HK-2 (cell line): Measurements from ENCODE around the gene CENPB.
A peak's percentile ranks its signal among the peaks of the same experiment; 100 is the strongest.
"Not testable (repeated sequence)": the region's sequence is repeated elsewhere in the genome, so short reads cannot be mapped to it uniquely, and the experiment has no call there.

Source experiments
- DNase-seq: peaks from one replicate; pipeline ENCODE4 v3.0.0-alpha.2; 2018; ENCODE audit not compliant: unreplicated experiment

Gene CENPB

GRCh38 chr20:3811467-3812258 lies 25.1 kb upstream of the CENPB start:
- DNase-seq, result peak; percentile 99

GRCh38 chr20:3808544-3808943 lies 22.0 kb upstream of the CENPB start:
- no peak for DNase-seq

- DNase-seq, result no peak
Measured at GRCh38 chr20:3804781-3805180, 18.2 kb upstream of the CENPB start.

DNA sequence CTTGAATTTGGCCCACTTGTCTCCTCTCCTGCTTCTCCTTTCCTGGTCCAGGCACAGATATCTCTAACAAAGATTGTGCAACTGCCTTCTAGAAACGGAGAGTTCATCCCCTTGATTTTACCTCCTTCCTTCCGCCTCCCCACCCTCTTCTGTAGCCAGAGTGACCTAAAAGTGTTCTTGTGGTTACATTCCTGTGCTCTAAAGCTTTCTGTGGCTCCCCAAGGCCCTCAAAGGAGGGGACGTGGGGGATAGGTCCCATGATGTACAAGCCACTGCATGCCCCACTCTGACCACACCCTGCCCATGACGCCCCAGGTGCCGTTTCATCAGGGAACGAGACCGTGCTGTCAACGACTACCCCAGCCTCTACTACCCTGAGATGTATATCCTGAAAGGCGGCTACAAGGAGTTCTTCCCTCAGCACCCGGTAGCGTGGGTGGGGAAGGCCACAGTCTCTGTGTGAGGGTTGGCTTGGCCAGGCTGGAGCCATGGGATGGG lies 17.8 kb upstream of the CENPB start:
- DNase-seq, result no peak

GRCh38 chr20:3803854-3804253 lies 17.3 kb upstream of the CENPB start:
- DNase-seq, result no peak

DNA sequence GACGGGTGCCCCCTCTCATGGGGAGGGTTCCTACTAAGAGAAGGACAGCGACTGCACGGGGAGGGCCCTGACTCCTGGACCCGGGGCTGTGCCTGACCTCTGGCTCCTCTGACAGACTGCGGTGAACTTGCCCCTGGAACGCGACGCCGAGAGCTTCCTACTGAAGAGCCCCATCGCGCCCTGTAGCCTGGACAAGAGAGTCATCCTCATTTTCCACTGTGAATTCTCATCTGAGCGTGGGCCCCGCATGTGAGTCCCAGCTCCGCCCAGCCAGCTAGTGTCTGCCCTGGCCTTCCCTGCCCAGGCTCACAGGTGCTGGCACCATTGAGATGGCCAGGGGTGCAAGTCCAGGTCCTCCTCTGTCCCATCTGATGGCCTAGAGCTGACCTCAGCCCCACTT lies 16.7 kb upstream of the CENPB start:
- DNase-seq, result no peak

DNA sequence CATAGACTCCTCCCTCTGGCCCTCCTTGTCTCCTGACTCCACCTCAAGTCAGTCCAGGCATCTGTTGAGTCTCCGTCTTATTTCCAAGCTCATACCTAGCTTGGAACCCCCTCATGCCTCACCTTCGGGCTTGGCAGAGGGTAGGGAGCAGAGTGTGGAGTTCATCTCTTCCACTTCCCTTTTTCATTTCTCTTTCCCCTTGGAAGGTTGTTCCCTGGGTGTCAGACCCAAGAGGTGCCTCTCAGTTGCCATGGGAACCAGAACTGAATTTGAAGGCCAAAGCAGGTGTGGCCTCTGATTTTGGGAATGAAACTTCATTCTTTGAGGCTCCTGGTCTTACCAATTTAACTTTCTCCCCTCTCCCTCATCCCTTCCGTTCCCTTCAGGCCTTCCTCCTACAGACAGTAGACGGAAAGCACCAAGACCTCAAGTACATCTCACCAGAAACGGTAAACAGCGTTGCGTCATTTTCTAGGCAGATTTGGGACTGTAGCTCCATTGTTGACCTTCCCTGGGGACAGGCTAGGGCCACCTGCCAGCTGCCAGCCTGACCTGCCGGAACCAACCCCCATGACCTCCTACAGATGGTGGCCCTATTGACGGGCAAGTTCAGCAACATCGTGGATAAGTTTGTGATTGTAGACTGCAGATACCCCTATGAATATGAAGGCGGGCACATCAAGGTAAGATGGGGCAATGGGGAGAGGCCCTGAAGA lies 16.1 kb upstream of the CENPB start:
- no peak for DNase-seq

DNA sequence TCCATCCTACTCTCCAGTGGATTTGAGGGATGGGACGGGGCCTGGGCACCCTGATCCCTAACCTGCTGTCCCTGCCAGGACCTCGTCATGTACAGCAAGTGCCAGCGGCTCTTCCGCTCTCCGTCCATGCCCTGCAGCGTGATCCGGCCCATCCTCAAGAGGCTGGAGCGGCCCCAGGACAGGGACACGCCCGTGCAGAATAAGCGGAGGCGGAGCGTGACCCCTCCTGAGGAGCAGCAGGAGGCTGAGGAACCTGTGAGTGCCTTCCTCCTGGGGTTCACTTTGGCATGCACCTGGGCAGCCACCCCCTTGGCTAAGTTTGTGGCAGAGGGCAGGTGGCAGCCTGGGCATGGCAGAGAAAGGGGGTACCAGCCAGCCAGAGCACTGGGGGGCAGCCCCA lies 15.3 kb upstream of the CENPB start:
- DNase-seq, result no peak

DNA sequence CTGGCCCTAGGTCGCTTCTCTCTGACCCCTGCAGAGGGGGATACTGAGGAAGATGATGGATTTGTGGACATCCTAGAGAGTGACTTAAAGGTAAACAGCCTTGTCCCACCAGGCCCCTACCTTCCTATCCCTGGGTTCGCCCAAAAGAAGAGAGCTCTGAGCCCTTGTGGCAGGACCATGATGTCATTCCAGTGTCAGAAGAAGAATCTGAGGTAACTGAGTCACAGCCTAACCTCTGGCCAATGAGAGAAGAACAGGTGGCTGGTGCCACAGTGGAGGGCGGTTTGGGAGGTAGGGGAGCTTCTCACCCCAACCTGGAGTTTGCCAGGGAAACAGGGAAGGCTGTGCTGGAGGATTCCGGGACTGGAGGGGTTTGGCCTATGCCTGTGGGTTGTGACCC lies 14.8 kb upstream of the CENPB start:
- DNase-seq, result no peak

DNA sequence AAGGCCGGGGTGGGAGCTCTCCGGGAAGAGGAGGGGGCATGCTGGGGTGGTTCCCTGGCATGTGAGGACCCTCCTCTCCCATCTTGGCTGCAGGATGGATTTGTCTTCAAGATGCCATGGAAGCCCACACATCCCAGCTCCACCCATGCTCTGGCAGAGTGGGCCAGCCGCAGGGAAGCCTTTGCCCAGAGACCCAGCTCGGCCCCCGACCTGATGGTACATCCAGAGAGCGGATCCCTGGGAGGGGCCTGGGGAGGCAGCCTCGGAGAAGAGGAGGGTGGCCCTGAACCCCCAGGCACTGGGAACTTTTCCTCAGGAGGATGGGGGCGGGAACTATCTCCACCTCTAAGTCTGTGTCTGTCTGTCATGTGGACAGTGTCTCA lies 14.3 kb upstream of the CENPB start:
- no peak for DNase-seq

GRCh38 chr20:3800256-3800877 lies 13.8 kb upstream of the CENPB start:
- DNase-seq, result no peak

DNA sequence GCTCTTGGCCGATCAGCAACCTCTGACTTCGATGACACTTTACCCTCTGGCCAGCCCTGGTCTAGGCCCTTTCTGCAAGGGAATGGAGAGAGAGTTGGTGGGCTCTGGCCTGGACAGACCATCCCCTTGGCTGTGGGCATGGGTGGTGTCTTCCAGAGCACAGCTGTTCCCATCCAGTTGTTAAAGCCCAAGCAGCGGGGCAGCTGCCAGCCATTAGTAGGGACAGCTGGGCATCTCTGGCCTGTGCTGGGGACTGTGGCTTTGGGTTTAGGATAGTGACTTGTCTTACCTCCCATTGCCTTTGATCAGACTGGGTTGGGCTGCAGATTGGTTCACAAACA lies 12.3 kb upstream of the CENPB start:
- DNase-seq, result no peak

GRCh38 chr20:3798373-3798768 lies 11.8 kb upstream of the CENPB start:
- DNase-seq, result no peak

- DNase-seq, result no peak
Measured at GRCh38 chr20:3797592-3798372, 11.2 kb upstream of the CENPB start.

DNA sequence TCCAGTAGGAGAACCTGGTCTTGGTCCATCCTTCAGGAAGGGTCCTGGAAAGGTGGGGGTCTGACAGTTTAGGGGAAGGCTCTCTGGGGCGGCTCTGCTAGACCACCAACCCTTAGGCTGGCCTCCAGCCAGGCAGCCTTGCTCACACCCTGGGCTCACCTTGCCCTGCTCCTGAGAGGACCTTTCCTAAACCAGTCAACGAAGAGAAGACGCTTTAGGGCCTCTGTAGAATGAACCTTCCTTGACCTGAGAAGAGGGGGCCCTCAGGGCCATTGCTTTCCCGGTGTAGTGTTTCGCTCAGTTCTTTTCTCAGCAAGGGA lies 10.6 kb upstream of the CENPB start:
- no peak for DNase-seq

DNA sequence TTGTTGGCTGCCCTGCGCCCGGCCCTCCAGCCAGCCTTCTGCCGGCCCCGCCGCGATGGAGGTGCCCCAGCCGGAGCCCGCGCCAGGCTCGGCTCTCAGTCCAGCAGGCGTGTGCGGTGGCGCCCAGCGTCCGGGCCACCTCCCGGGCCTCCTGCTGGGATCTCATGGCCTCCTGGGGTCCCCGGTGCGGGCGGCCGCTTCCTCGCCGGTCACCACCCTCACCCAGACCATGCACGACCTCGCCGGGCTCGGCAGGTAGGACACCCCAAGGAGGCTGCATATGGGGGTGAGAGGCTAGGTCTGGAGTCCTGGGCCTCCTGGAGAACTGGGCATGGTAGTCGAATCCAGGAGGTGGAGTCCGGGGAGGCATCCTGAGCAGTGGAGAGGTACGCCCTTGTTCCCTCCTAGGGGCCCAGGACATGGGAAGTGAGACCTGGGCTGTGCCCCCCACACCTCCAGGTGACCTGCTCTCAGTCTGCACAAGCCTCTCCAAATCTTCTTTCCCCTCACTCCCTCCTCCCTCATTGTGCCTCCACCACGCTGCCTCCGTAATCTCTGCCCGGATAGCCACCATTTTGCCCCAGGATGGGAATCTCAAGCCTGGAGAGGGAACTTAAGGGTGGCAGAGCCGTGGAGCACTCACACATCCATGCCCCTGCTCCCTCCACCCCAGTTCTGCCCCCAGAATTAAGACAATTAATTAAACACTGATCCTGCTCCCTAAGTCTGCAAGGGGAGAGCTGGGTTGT lies 10.1 kb upstream of the CENPB start:
- DNase-seq, result no peak

DNA sequence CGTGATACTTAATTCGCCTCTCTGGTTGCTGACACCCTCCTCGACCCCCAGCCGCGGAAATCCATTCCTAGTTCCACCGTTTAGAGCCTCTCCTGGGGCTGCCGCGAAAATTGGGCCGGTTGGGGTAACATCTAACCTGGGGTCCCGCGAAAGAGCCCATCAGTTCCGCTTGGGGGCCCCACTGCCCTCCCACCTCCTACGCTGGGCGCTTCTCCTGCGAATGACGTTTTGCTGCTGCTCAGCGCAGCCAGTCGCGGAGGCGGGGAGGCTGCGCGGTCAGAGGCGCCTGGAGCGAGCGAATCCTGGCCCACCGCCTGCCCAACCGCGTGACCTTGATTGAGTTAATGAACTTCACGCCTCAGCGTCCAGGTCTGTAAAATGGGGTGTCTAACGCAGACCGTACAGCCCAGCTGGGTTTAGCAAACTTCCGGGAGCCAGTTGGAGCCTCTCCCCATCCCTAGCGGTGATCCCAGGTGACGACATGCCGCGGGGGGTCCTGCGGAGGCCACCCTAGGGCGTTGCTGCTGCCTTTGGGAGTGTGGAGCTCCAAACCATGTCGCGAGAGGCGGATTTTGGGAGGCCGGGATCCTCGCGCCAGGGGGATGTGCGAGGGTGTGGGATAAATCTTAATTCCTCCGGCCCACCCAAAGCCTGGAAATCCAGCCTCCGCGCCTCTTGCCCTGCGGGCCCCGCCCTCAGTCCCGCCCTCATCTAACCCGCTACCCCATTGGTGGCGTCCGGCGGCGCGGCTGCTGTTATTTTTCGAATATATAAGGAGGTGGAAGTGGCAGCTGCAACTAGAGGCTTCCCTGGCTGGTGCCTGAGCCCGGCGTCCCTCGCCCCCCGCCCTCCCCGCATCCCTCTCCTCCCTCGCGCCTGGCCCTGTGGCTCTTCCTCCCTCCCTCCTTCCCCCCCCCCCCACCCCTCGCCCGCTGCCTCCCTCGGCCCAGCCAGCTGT lies 9.2 kb upstream of the CENPB start, which contains the start of gene CDC25B:
Gene CDC25B, plus strand, starts transcription at position 800 of the 958 bp plus-strand sequence. CDS start 222 bp downstream, outside the sequence.
- peak; percentile 94 for DNase-seq

- DNase-seq, result no peak
Measured at GRCh38 chr20:3794701-3795420, 8.3 kb upstream of the CENPB start.

- DNase-seq, result not testable (repeated sequence)
Measured at GRCh38 chr20:3794168-3794567, 7.6 kb upstream of the CENPB start.

GRCh38 chr20:3789201-3789600 lies 2.7 kb upstream of the CENPB start:
- DNase-seq, result not testable (repeated sequence)
